DLD1 (cell line): Measurements from ENCODE around the gene RANBP17.
"Not testable (repeated sequence)": the region's sequence is repeated elsewhere in the genome, so short reads cannot be mapped to it uniquely, and the experiment has no call there.

Source experiments
- in situ Hi-C: cut with HindIII; loops from 2 replicates; pipeline ENCODE4 v1.10.0; 2017; ENCODE audit warnings: low sequenced_read_pairs

RANBP17 gene

GRCh38 chr5:171283753-171284152, 421.9 kb downstream of the RANBP17 start:
- in situ Hi-C loops = no loop called here

GRCh38 chr5:171285465-171285864, 423.6 kb downstream of the RANBP17 start:
- in situ Hi-C loops = no loop called here

- in situ Hi-C loops = no loop called here
Observed at GRCh38 chr5:171288066-171288465, 426.2 kb downstream of the RANBP17 start.

GRCh38 chr5:171291371-171291770, 429.6 kb downstream of the RANBP17 start:
- in situ Hi-C loops = no loop called here

- in situ Hi-C loops = no loop called here
Observed at GRCh38 chr5:171295299-171295698, 433.5 kb downstream of the RANBP17 start.

- in situ Hi-C loops = no loop called here
Observed at GRCh38 chr5:171295801-171296200, 434.0 kb downstream of the RANBP17 start.

GRCh38 chr5:171297941-171298340, 436.1 kb downstream of the RANBP17 start:
- in situ Hi-C loops = not testable (repeated sequence)

GRCh38 chr5:171299228-171299627, 437.4 kb downstream of the RANBP17 start:
- in situ Hi-C loops = no loop called here

- in situ Hi-C loops = no loop called here
Observed at GRCh38 chr5:171299851-171300250, 438.0 kb downstream of the RANBP17 start.

- in situ Hi-C loops = no loop called here
Observed at GRCh38 chr5:171300358-171300757, 438.5 kb downstream of the RANBP17 start.

GRCh38 chr5:171306166-171306565, 444.3 kb downstream of the RANBP17 start:
- in situ Hi-C loops = no loop called here

GRCh38 chr5:171306781-171307591, 445.2 kb downstream of the RANBP17 start:
- in situ Hi-C loops = no loop called here

GRCh38 chr5:171307789-171308452, 446.1 kb downstream of the RANBP17 start:
- in situ Hi-C loops = no loop called here

GRCh38 chr5:171308453-171309275, 446.8 kb downstream of the RANBP17 start, which contains the start of gene TLX3:
TSS of gene TLX3 (plus strand) at chr5:171309248. CDS start at chr5:171309366, 118 bp downstream.
- in situ Hi-C loops = no loop called here

GRCh38 chr5:171309276-171310211, 447.7 kb downstream of the RANBP17 start:
- in situ Hi-C loops = no loop called here

- in situ Hi-C loops = no loop called here
Observed at GRCh38 chr5:171310212-171310818, 448.5 kb downstream of the RANBP17 start.

- in situ Hi-C loops = no loop called here
Observed at GRCh38 chr5:171310819-171311321, 449.1 kb downstream of the RANBP17 start.

- in situ Hi-C loops = no loop called here
Observed at GRCh38 chr5:171311322-171312077, 449.7 kb downstream of the RANBP17 start.
